Stimulated activated CD8-positive, alpha-beta memory T cell treated with anti-CD3 and anti-CD28 coated beads, Interleukin-7, amount 100 ng/mL, for 48 hours (primary cell): ENCODE measurements around the gene KPNA4.

ENCODE experiments used
- DNase-seq, 2 donors: peaks; one replicate each; pipeline ENCODE4 v3.0.0-alpha.2; 2020; ENCODE audit warnings: low read depth in 1 of 2; ENCODE audit errors: extremely low read depth in 1 of 2

KPNA4 gene

DNA sequence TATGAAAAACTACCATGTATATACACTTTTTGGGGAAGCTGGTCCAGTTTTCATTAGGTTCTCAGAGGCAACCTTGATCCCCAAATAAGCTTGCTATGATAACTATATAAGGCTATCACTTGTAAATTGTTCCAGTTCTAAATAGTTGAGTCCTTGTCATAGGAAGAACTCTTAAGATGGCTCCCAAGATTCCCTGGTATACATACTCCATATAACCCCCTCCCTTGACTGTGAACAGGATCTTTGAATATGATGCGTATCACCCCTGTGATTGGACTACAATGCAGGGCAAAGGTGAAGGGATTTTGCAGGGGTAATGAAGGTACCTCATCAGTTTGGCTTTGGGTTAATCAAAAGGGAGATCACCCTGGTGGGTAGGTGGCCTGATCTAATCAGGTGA lies 67.2 kb downstream of the KPNA4 start:
- DNase-seq: no peak

DNA sequence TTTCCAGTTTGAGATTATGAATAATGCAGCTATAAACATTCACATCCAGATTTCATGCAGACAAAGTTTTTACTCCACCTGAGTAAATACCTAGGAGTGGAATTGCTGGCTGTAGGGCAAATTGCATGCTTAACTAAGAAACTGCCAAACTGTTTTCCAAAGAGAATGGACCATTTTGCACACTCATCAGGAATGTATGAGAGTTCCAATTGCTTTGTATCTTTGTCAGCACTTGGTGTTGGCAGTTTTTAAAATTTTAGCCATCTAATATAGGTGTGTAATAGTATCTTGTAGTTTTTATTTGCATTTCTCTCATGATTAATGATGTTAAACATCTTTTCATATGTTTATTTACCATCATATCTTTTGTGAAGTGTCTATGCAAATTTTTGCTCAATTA lies 75.2 kb downstream of the KPNA4 start:
- DNase-seq: no peak

DNA sequence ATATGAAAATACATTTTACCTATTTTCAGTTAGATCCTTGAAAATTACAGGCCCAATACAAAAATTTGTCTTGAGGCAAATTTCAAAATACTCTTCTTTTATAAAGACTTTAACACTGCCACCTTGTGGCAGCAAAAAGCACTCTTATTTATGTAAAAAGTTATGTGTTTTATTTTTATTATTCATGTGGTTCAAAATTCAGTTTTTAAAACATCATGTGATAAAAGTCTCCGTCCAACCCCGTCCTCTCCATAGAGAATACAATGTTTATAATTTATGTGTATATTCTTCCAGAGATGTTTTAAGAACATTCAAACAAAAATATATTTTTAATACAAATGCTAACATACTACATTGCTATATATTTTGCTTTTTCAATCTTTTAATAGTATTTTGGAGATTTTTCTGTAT lies 78.9 kb downstream of the KPNA4 start:
- DNase-seq: no peak

DNA sequence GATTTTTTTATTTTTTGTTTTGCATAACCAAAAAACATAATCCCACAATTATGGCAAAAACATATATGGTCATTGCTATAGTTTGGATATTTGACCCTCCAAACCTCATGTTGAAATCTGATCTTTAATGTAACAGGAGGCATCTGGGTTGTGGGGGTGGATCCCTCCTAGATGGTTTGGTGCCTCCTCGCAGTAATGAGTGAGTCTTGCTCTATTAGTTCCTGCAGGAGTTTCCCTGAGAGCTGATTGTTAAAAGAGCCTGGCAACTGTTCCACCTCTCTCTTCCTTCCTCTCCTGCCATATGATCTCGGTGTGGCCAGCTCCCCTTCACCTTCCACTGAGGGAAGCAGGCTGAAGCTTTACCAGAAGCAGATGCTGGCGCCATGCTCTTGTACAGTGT lies 82.6 kb downstream of the KPNA4 start:
- DNase-seq: no peak

DNA sequence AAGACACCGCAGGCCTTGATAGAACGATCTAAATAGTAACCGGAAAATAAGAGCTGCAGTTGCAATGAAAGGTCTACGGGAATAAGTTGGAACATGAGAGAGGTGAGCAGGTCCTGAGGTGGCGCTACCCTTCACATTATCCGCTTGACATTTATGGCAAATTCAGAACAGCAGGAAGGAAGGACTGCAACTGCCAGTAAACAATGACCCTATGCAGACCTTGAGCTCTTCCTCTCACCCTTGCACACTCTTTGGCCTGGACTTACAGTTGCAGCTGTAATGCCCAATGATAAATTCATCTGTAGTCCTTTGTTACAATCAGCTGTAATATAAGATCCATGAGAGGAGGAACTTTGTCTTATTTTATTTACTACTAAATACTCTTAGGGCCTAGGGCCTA lies 83.5 kb downstream of the KPNA4 start:
- DNase-seq: no peak

DNA sequence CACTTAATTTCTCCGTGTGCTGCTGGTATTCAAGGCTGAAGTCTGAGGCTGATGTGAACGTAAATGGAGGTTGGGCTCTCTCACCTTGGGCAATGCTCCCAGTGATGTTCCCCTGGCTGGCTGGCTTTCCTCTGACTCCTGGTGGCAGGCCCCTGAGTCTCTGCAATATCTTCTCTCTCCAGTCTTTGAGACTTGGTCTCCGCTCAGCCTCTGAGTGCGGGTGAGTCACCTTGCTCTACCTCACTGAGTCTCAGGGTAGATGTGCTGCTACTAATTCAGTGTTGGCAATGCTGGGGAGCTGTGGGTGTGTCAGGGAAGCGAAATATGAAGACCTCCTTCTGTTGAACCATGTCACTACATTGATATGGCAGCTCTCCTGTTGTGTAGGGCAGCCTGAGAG lies 84.4 kb downstream of the KPNA4 start:
- no peak for DNase-seq

DNA sequence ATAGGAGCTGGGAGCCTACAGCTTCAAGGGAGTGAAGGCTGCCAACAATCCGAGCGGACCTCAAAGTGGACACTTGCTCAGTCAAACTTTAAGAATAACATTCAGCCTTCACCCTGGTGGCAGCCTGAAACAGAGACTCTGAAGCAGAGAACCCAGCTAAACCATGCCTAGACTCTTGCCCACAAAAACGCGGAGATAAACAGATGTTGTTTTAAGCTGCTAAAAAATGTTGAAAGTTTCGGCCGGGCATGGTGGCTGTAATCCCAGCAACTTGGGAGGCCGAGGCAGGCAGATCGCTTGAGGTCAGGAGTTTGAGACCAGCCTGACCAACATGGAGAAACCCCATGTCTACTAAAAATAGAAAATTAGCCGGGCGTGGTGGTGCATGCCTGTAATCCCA lies 86.0 kb downstream of the KPNA4 start:
- DNase-seq: no peak

DNA sequence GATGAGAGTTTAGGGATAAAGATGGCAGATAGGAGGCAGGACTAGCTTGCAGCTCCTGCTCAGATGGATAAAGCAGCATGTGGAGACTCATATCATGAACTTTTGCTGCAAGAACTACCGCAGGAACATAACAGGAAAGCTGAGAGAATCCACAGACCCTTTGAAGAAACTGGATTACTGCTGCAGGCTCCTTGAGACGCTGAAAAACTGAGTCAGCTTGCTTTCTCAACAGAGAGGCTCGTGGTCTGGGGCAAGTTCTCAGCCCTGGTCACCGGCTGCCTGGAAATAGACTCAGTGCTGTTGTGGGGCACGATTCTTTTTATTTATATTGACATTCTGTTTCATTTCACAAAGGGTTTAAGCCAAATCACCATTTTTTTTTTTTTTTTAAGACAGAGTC lies 87.0 kb downstream of the KPNA4 start:
- DNase-seq: no peak

DNA sequence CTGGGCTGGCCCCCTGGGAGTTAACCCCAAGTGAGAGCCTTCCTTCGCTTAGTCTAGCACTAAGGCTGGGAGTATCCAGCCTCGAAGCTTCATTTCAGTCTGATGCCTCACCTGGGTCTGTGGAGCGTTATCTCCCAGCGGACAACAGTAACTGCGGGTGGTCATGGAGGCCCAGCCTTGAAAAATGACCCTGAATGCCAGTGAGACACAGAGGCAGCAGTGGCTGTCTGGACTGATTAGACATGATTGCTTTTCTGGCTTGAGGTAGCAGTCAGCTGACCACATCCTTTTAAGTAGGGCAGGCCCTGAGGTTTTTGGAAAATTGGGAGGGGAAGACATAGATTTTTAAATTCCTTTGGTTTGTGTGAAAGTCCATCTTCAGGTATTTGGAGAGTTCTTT lies 87.6 kb downstream of the KPNA4 start:
- DNase-seq: no peak

DNA sequence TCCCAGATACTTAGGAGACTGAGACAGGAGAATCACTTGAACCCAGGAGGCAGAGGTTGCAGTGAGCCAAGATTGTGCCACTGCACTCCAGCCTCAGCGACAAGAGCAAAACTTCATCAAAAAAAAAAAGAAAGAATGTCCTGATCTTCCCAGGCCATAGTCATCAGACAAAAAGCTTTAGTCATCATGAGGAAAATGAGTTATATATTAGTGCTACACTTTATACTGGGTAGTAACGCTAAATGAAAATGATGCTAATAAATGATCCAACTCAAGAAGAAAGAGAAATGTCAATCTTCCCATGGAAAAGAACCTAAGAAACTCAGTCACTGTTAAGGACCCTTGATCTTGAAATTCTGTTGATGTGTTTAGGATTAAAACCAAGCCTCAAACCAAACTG lies 89.5 kb downstream of the KPNA4 start:
- DNase-seq: no peak

DNA sequence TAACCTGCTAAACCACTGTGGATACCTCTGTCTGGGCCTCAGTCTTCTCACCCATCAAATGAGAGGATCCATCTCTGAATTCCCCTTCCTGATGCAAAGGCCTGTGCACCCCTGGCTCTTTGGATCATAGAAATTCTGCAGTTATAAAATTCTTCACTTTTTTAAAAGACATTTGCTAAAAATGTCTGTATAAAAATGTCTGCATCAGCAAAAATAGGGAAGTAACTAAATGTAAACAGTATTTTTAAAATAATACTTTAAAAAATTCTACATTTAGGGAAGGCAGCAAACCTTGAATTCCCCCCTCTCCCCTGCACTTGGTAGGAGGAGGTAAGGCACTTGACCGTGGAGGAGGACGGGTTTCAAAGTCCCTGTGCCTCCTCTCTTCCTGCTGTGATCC lies 90.2 kb downstream of the KPNA4 start:
- DNase-seq: no peak

DNA sequence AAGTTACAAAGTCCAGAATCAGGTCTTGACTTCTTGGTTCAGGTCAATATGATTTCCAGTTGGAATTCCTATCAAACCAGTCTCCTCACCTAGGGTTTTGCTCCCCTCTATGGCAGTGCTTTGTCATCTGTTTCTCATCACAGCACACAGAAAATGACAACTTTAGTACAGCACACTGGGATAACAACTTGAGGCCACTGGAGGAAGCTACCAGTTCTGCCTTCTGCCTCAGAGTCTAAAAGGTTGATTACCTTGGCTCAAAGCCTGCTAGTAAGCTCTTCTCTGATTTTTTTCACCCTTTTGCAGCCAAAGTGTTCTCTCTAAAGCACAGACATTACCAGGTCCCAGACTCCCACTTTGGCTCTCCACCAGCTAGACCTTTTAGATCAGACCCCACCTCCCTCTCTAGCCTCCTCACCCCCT lies 90.9 kb downstream of the KPNA4 start:
- DNase-seq: no peak

DNA sequence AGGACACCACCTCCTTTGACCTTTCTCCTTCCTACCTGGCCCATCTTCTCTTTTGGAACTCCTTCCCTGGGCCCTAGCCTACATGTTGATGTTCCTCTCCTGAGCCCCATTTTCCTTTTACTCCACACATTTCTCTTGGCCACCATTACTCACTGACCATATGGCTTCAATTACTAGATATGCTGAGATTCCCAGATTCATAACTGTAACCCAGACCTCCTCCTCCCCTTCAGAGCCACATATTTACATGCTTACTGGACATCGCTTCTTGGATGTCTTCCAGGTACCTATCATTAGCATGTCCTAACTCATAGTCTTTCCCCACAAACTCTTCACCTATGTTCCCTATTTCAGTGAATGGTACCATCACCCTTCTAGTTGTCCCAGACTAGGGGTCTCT lies 91.4 kb downstream of the KPNA4 start:
- DNase-seq: no peak

DNA sequence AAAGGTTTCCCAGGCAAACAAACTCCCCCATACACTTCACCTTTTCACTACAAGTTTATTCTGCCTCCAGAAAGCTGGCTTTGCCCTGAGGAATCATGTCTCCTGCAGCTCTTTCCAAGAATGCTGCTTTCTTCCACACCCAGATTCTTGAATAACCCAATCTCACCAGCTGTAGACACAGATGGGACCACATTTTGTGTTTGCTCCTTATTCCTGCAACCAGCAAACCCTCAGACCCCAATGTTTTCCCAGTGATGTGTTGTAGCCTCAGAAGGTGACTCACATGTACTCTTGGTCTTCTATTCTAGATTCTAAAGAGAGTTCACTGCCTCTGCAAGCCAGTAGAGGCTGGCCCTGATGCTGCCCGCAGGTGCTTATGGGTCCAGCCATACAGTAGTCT lies 92.2 kb downstream of the KPNA4 start:
- no peak for DNase-seq

DNA sequence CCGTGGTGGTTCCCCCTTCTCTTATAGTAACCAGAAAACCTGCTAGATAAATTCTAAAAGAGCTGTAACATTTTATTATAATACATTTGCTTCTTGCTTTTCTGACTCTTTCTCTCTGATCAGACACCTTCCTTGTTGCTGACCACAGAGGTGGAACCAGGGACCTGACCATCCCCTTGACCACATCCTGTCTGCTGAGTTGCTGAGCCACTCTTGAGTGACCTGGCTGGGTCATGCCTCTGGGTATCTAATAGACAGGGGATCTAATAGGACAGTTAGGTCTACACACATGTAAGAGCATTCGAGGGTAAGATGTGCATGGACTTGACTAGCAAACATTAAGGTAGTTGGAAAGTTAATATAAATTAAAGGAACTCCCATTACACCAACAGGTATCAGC lies 93.0 kb downstream of the KPNA4 start:
- no peak for DNase-seq

DNA sequence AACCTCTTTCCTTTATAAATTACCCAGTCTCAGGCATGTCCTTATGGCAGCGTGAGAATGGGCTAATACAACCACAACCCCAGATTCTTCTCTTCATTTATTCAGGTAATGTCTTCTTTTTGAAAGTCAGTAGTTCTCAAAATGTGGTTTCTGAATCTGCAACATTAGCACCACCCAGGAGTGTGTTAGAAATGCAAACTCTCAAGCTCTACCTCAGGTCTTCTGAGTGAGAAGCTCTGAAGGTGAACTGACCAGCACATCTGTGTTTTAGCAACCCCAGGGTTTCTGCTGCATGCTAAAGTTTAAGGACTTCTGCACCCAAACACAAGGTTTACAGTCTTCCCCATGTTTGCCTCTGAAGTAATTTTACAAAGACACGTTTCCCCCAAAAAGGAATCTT lies 93.5 kb downstream of the KPNA4 start:
- no peak for DNase-seq

DNA sequence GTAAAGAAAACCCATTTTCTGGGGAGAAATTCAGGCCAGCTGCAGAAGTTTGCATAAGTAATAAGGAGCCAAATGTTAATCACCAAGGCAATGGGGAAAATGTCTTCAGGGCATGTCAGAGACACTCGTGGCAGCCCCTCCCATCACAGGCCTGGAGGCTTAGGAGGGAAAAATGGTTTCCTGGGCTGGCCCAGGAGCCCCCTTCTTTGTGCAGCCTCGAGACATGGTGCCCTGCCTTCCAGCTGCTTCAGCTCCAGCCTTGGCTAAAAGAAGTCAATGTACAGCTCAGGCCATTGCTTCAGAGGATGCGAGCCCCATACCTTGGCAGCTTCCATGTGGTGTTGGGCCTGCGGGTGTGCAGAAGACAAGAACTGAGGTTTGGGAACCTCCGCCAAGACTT lies 95.2 kb downstream of the KPNA4 start:
- no peak for DNase-seq

DNA sequence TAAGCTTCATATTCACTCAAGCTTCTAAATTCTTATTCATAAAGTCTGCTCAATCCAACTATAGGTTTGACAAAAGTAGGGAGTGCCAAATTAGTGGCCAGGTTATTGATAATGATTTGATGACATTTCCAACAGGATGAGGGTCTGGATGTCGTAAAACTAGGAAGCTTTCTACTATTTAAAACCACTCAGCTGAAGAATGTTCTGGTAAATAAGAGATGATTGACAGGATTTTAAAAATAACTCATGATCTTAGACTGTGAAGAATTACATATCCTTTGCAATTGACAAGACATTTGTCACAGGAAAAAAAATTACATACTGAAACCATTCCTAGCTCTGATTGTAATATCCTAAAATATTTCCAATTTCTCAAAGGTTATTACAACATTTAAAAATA lies 100.4 kb downstream of the KPNA4 start:
- DNase-seq: no peak

DNA sequence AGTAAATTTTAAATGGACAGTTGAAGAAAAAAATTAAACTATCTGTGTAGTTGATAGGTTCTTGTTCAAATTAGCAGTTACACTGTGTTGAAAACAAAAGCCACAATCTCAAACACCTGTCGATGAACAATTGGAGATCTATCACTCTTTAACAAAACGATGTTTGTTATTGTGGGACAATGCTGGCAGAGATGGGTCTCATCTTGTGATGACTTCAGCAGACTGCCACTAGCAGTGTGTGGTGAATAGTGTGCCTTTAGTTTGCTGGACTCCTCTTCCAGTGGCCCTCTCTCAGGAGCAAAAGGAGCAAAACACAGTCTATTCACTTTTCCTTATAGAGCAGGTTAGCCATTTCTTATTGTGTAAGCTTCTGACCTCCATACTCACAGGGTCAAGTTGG lies 101.0 kb downstream of the KPNA4 start:
- no peak for DNase-seq

DNA sequence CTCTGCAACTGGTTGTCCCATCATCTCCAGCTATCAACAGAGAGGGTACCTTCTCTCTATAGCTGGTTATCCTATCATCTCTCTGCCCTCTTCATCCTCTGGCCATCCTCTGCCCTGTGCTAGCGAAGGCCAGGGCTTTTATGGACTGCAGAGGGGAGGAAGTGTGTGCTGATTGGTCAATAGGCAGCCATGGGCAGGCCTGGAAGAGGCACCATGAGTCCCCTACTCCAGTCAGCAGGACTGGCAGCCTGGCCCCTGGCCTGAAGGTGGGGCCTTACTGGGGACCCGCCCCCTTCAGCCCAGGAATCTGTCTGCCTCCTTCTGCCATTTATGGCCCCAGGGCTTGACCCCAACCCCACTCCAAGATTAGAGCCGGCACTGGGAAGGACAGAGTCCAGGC lies 105.3 kb downstream of the KPNA4 start:
- DNase-seq: no peak

DNA sequence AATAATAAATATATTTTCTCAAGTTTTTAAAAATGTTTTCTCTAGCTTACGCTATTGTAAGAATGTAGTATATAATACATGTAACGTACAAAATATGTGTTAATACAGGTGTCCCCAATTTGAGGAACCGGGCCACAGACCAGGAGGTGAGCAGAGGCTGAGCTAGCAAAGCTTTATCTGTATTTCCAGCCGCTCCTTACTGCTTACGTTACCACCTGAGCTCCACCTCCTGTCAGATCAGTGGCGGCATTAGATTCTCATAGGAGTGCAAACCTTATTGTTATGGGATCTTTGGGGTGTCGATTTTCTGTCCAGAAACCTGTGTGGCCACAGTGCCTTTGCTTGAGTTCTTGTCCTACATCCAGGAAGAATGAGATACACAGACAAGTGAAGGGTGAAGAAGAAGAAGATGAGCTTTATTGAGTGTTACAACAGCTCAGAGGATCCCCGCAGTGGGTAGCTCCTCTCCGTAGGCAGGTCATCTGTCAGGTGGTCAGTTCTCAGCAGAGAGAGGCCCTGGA lies 105.9 kb downstream of the KPNA4 start:
- no peak for DNase-seq

DNA sequence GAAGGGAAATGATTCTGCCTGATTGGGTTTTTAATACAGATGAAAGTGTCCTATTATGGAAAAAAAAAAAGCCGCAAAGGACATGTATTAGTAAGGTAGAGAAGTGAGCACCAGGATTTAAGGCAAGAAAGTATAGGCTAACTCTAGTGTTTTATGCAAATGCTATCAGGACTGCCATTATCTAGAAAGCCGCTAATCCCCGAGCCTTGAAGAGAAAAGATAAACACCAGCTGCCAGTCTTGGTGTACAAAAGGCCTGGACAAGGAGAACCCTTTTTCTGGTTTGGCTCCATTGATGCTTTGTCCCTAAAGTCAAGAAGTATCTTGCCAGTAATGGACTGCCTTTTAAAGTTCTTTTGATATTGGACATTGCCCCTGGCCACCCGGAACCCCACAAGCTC lies 107.2 kb downstream of the KPNA4 start:
- DNase-seq: no peak

DNA sequence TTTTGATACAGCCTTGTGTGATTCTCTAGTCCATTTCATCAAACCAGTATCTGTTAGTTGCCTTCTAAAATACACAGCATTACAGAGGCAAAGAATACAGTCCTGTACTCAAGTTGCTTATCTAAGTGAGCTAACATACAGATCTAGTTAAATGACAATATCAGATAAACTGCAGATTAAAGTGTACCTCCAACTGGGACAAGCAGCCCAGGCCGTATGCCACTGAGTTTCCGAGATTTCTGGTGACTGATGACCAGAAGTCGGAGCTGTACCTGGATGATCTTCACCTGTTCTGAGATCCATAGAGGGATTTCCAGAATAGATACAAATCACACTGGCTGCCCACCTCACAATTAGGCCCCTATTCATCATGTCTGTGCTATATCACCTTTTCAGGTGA lies 109.5 kb downstream of the KPNA4 start:
- no peak for DNase-seq

DNA sequence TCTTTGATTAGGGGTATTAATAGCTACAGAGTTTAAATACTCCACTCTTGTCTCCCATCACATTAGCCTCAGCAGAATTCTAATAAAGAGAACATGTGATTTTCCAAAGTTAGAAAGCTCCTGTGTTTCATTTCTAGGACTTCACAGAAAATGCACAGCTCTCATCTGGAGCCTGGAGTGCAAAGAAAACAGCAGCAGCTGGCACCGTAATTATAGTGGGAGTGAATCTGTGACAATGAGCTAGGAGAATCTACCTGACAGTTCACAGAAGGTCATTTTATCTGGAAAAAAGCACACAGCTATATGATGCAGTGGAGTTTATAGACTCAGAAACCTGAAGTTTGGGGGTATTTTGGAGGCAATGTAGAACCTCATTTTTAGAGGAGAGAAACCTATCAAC lies 110.4 kb downstream of the KPNA4 start:
- DNase-seq: no peak
